Upper lobe of left lung (tissue), 4 donors: ENCODE data around the gene DHRS4L2.
"Not testable (repeated sequence)": the region's sequence is repeated elsewhere in the genome, so short reads cannot be mapped to it uniquely, and the experiment has no call there.

Source experiments
- CTCF ChIP-seq, 6 experiments: fragments of 450-650 bp in 4 of 6; fragments of 200-600 bp in 2 of 6; sonication (generic) in 2 of 6; IDR thresholded peaks; one replicate each; pipeline ENCODE4 v1.5.1; 2016 to 2019; ENCODE audit warnings: antibody characterized with exemption in 6 of 6
- EP300 ChIP-seq, 4 donors: sonication (generic); formaldehyde crosslinking; IDR thresholded peaks; one replicate each; pipeline ENCODE4 v1.5.1; 2017; ENCODE audit warnings: antibody characterized with exemption in 4 of 4, control low read depth in 2 of 4
- POLR2A ChIP-seq, 4 donors: fragments of 450-650 bp; IDR thresholded peaks; one replicate each; pipeline ENCODE4 v1.5.1; 2016 to 2017; ENCODE audit warnings: antibody characterized with exemption in 4 of 4, mild to moderate bottlenecking in 2 of 4

- TF ChIP-seq EP300, CTCF, POLR2A (IDR thresholded peaks at IDR 0.05): not testable (repeated sequence)
Measured at GRCh38 chr14:24015745-24016144, 27.0 kb downstream of the DHRS4L2 start.
